ENCODE results near the gene PARN.
A peak's percentile ranks its signal among the peaks of the same experiment; 100 is the strongest.
"Not testable (repeated sequence)": the region's sequence is repeated elsewhere in the genome, so short reads cannot be mapped to it uniquely, and the experiment has no call there.

The PARN gene

GRCh38 chr16:14400285-14400977, 229.6 kb downstream of the PARN start:
- no peaks in the 10 kb centered on the region for H3K9me3 ChIP-seq (ENCODE audit: control insufficient read depth in 2 of 2, low read length in 2 of 2)
- H3K4me3 ChIP-seq (ENCODE audit: low read length in 2 of 2): no peak overlapping the region
- H3K27me3 ChIP-seq (ENCODE audit: control insufficient read depth in 1 of 2, insufficient read depth in 2 of 2, low read length in 2 of 2): no peaks in the 10 kb centered on the region
- no peaks in the 10 kb centered on the region for H3K36me3 ChIP-seq (ENCODE audit: control insufficient read depth in 2 of 2, insufficient read depth in 2 of 2, low read length in 2 of 2)
- no peak overlapping the region for H3K27ac ChIP-seq (ENCODE audit: low read length)
- peaks cover 13% of the 10 kb centered on the region for H3K4me1 ChIP-seq (ENCODE audit: control insufficient read depth, insufficient read depth, low read length)
- H3K9ac ChIP-seq (ENCODE audit: low read length in 2 of 2): peak overlapping the region in 1 of 2 donors; percentile 26

- H3K4me3 ChIP-seq (ENCODE audit: low read length in 2 of 2): peak overlapping the region; percentile 43 to 47
- no peaks in the 10 kb centered on the region for H3K36me3 ChIP-seq (ENCODE audit: control insufficient read depth in 2 of 2, insufficient read depth in 2 of 2, low read length in 2 of 2)
- H3K9ac ChIP-seq (ENCODE audit: low read length in 2 of 2): peak overlapping the region in 1 of 2 donors; percentile 26
- peaks cover 13% of the 10 kb centered on the region for H3K4me1 ChIP-seq (ENCODE audit: control insufficient read depth, insufficient read depth, low read length)
- no peaks in the 10 kb centered on the region for H3K27me3 ChIP-seq (ENCODE audit: control insufficient read depth in 1 of 2, insufficient read depth in 2 of 2, low read length in 2 of 2)
- no peak overlapping the region for H3K27ac ChIP-seq (ENCODE audit: low read length)
- H3K9me3 ChIP-seq (ENCODE audit: control insufficient read depth in 2 of 2, low read length in 2 of 2): no peaks in the 10 kb centered on the region
Observed at GRCh38 chr16:14399378-14400284, 230.4 kb downstream of the PARN start.

GRCh38 chr16:14398014-14398717, 231.9 kb downstream of the PARN start:
- Histone ChIP-seq H3K4me1 (ENCODE audit: control insufficient read depth, insufficient read depth, low read length) (peaks cover 13% of the 10 kb centered on the region), H3K9me3 (ENCODE audit: control insufficient read depth in 2 of 2, low read length in 2 of 2) (no peaks in the 10 kb centered on the region), H3K27me3 (ENCODE audit: control insufficient read depth in 1 of 2, insufficient read depth in 2 of 2, low read length in 2 of 2) (no peaks in the 10 kb centered on the region), H3K27ac (ENCODE audit: low read length) (no peak overlapping the region), H3K36me3 (ENCODE audit: control insufficient read depth in 2 of 2, insufficient read depth in 2 of 2, low read length in 2 of 2) (no peaks in the 10 kb centered on the region), H3K9ac (ENCODE audit: low read length in 2 of 2) (no peak overlapping the region), H3K4me3 (ENCODE audit: low read length in 2 of 2) (no peak overlapping the region)

- not testable (repeated sequence) for H3K27ac ChIP-seq (ENCODE audit: low read length); H3K36me3 ChIP-seq (ENCODE audit: control insufficient read depth in 2 of 2, insufficient read depth in 2 of 2, low read length in 2 of 2); H3K9me3 ChIP-seq (ENCODE audit: control insufficient read depth in 2 of 2, low read length in 2 of 2); H3K27me3 ChIP-seq (ENCODE audit: control insufficient read depth in 1 of 2, insufficient read depth in 2 of 2, low read length in 2 of 2); H3K4me3 ChIP-seq (ENCODE audit: low read length in 2 of 2); H3K9ac ChIP-seq (ENCODE audit: low read length in 2 of 2)
- H3K4me1 ChIP-seq (ENCODE audit: control insufficient read depth, insufficient read depth, low read length): peaks cover 13% of the 10 kb centered on the region
Observed at GRCh38 chr16:14395710-14396304, 234.3 kb downstream of the PARN start.

- H3K27ac ChIP-seq (ENCODE audit: low read length): no peak overlapping the region
Observed at GRCh38 chr16:14394834-14395233, 235.2 kb downstream of the PARN start.

GRCh38 chr16:14392960-14393359, 237.1 kb downstream of the PARN start:
- Histone ChIP-seq H3K4me1 (ENCODE audit: control insufficient read depth, insufficient read depth, low read length) (no peaks in the 10 kb centered on the region), H3K36me3 (ENCODE audit: control insufficient read depth in 2 of 2, insufficient read depth in 2 of 2, low read length in 2 of 2) (no peaks in the 10 kb centered on the region), H3K9ac (ENCODE audit: low read length in 2 of 2) (no peak overlapping the region), H3K4me3 (ENCODE audit: low read length in 2 of 2) (no peak overlapping the region), H3K9me3 (ENCODE audit: control insufficient read depth in 2 of 2, low read length in 2 of 2) (no peaks in the 10 kb centered on the region), H3K27me3 (ENCODE audit: control insufficient read depth in 1 of 2, insufficient read depth in 2 of 2, low read length in 2 of 2) (no peaks in the 10 kb centered on the region), H3K27ac (ENCODE audit: low read length) (no peak overlapping the region)

More at GRCh38 chr16:14394834-14395233, 235.2 kb downstream of the PARN start:
- Histone ChIP-seq H3K9ac (ENCODE audit: low read length in 2 of 2) (no peak overlapping the region), H3K27me3 (ENCODE audit: control insufficient read depth in 1 of 2, insufficient read depth in 2 of 2, low read length in 2 of 2) (no peaks in the 10 kb centered on the region), H3K4me1 (ENCODE audit: control insufficient read depth, insufficient read depth, low read length) (peaks cover 10% of the 10 kb centered on the region), H3K36me3 (ENCODE audit: control insufficient read depth in 2 of 2, insufficient read depth in 2 of 2, low read length in 2 of 2) (no peaks in the 10 kb centered on the region), H3K9me3 (ENCODE audit: control insufficient read depth in 2 of 2, low read length in 2 of 2) (no peaks in the 10 kb centered on the region), H3K4me3 (ENCODE audit: low read length in 2 of 2) (no peak overlapping the region)

GRCh38 chr16:14389359-14389758, 240.7 kb downstream of the PARN start:
- H3K27ac ChIP-seq (ENCODE audit: low read length): no peak overlapping the region
- no peaks in the 10 kb centered on the region for H3K9me3 ChIP-seq (ENCODE audit: control insufficient read depth in 2 of 2, low read length in 2 of 2)
- no peaks in the 10 kb centered on the region for H3K27me3 ChIP-seq (ENCODE audit: control insufficient read depth in 1 of 2, insufficient read depth in 2 of 2, low read length in 2 of 2)
- H3K4me1 ChIP-seq (ENCODE audit: control insufficient read depth, insufficient read depth, low read length): no peaks in the 10 kb centered on the region
- H3K4me3 ChIP-seq (ENCODE audit: low read length in 2 of 2): no peak overlapping the region
- no peak overlapping the region for H3K9ac ChIP-seq (ENCODE audit: low read length in 2 of 2)
- H3K36me3 ChIP-seq (ENCODE audit: control insufficient read depth in 2 of 2, insufficient read depth in 2 of 2, low read length in 2 of 2): no peaks in the 10 kb centered on the region

- Histone ChIP-seq H3K4me3 (ENCODE audit: low read length in 2 of 2) (no peak overlapping the region), H3K27me3 (ENCODE audit: control insufficient read depth in 1 of 2, insufficient read depth in 2 of 2, low read length in 2 of 2) (no peaks in the 10 kb centered on the region), H3K27ac (ENCODE audit: low read length) (no peak overlapping the region), H3K9me3 (ENCODE audit: control insufficient read depth in 2 of 2, low read length in 2 of 2) (no peaks in the 10 kb centered on the region), H3K36me3 (ENCODE audit: control insufficient read depth in 2 of 2, insufficient read depth in 2 of 2, low read length in 2 of 2) (no peaks in the 10 kb centered on the region), H3K4me1 (ENCODE audit: control insufficient read depth, insufficient read depth, low read length) (no peaks in the 10 kb centered on the region), H3K9ac (ENCODE audit: low read length in 2 of 2) (no peak overlapping the region)
Observed at GRCh38 chr16:14388243-14388642, 241.8 kb downstream of the PARN start.

GRCh38 chr16:14386115-14386514, 243.9 kb downstream of the PARN start:
- no peak overlapping the region for H3K9ac ChIP-seq (ENCODE audit: low read length in 2 of 2)
- no peak overlapping the region for H3K4me3 ChIP-seq (ENCODE audit: low read length in 2 of 2)
- no peaks in the 10 kb centered on the region for H3K9me3 ChIP-seq (ENCODE audit: control insufficient read depth in 2 of 2, low read length in 2 of 2)
- no peaks in the 10 kb centered on the region for H3K27me3 ChIP-seq (ENCODE audit: control insufficient read depth in 1 of 2, insufficient read depth in 2 of 2, low read length in 2 of 2)
- no peaks in the 10 kb centered on the region for H3K36me3 ChIP-seq (ENCODE audit: control insufficient read depth in 2 of 2, insufficient read depth in 2 of 2, low read length in 2 of 2)
- no peaks in the 10 kb centered on the region for H3K4me1 ChIP-seq (ENCODE audit: control insufficient read depth, insufficient read depth, low read length)
- H3K27ac ChIP-seq (ENCODE audit: low read length): no peak overlapping the region
